Mesendoderm (in vitro differentiated cells): Measurements from ENCODE around the gene CLTB.

Experiments
- DNase-seq: peaks from one replicate; pipeline ENCODE4 v3.0.0; 2013
- H2AK5ac ChIP-seq: 2 replicates; pipeline ENCODE4 v1.6.1; 2013; ENCODE audit warnings: low read length, inconsistent platforms
- H2BK120ac ChIP-seq: 2 replicates; pipeline ENCODE4 v1.6.1; 2013; ENCODE audit warnings: low read depth, mild to moderate bottlenecking, low read length, moderate library complexity, mixed read lengths
- H2BK15ac ChIP-seq: replicated peaks from 2 replicates; pipeline ENCODE4 v1.6.1; 2013; ENCODE audit warnings: low read depth, mild to moderate bottlenecking, moderate library complexity
- H2BK5ac ChIP-seq: 2 replicates; pipeline ENCODE4 v1.6.1; 2013; ENCODE audit warnings: low read length, inconsistent platforms
- H3K18ac ChIP-seq: 2 replicates; pipeline ENCODE4 v1.6.1; 2013; ENCODE audit warnings: mild to moderate bottlenecking, low read length, mixed read lengths
- H3K23ac ChIP-seq: one replicate; pipeline ENCODE4 v1.6.1; 2013; ENCODE audit warnings: low read length
- H3K27ac ChIP-seq: 2 replicates; pipeline ENCODE4 v1.5.1; 2013; ENCODE audit warnings: low read depth, mild to moderate bottlenecking, inconsistent platforms, low read length, moderate library complexity
- H3K27me3 ChIP-seq: 2 replicates; pipeline ENCODE4 v1.6.1; 2013; ENCODE audit warnings: low read length, control low read depth, mild to moderate bottlenecking, inconsistent platforms; ENCODE audit not compliant: insufficient read depth, poor library complexity
- H3K36me3 ChIP-seq: 2 replicates; pipeline ENCODE4 v1.6.1; 2013; ENCODE audit warnings: low read length, inconsistent platforms; ENCODE audit not compliant: control insufficient read depth, insufficient read depth
- H3K4ac ChIP-seq: one replicate; pipeline ENCODE4 v1.6.1; 2013; ENCODE audit warnings: low read depth, mild to moderate bottlenecking, low read length, moderate library complexity
- H3K4me1 ChIP-seq: 2 replicates; pipeline ENCODE4 v1.6.1; 2013; ENCODE audit warnings: low read depth, low read length, inconsistent platforms; ENCODE audit not compliant: control insufficient read depth
- H3K4me2 ChIP-seq: 2 replicates; pipeline ENCODE4 v1.6.1; 2013; ENCODE audit warnings: low read length
- H3K4me3 ChIP-seq: 2 replicates; pipeline ENCODE4 v1.5.1; 2013; ENCODE audit warnings: mild to moderate bottlenecking, low read length
- H3K56ac ChIP-seq: one replicate; pipeline ENCODE4 v1.6.1; 2013; ENCODE audit warnings: low read length
- H3K79me1 ChIP-seq: 2 replicates; pipeline ENCODE4 v1.6.1; 2013; ENCODE audit warnings: low read length, inconsistent platforms
- H3K79me2 ChIP-seq: 2 replicates; pipeline ENCODE4 v1.6.1; 2013; ENCODE audit warnings: mild to moderate bottlenecking, low read length; ENCODE audit not compliant: control insufficient read depth, insufficient read depth
- H3K9ac ChIP-seq: 2 replicates; pipeline ENCODE4 v1.6.1; 2013; ENCODE audit warnings: low read length, inconsistent platforms
- H4K5ac ChIP-seq: one replicate; pipeline ENCODE4 v1.6.1; 2013; ENCODE audit warnings: low read length
- H4K8ac ChIP-seq: one replicate; pipeline ENCODE4 v1.6.1; 2013; ENCODE audit warnings: low read depth, mild to moderate bottlenecking, control low read depth, low read length, moderate library complexity
- WGBS: extraction: QIAGEN DNeasy Blood & Tissue Kit; methylation state at CpG from one replicate; pipeline ENCODE4 v1.1.7; 2013; ENCODE audit warnings: low lambda C conversion rate, missing lambda C conversion rate; ENCODE audit not compliant: insufficient coverage; ENCODE audit errors: extremely low coverage; 5-methylcytosine and 5-hydroxymethylcytosine counted together

CLTB gene

GRCh38 chr5:176425138-176425537, 8.8 kb upstream of the CLTB start:
- no peak overlapping the region for H4K5ac ChIP-seq
- no peak overlapping the region for H2BK5ac ChIP-seq
- H3K27ac ChIP-seq: no peak overlapping the region
- no peak overlapping the region for H3K4ac ChIP-seq
- WGBS: no CpG with 5 or more reads among the region's 1 CpG
- H2BK15ac ChIP-seq: no peak overlapping the region
- H3K36me3 ChIP-seq: no peaks in the 10 kb centered on the region
- H3K9ac ChIP-seq: no peak overlapping the region
- no peak overlapping the region for H2AK5ac ChIP-seq
- no peak overlapping the region for H2BK120ac ChIP-seq
- H3K4me3 ChIP-seq: no peak overlapping the region
- no peak overlapping the region for H3K18ac ChIP-seq
- H3K56ac ChIP-seq: no peak overlapping the region
- DNase-seq: no peak
- no peak overlapping the region for H4K8ac ChIP-seq
- H3K23ac ChIP-seq: no peak overlapping the region
- H3K4me2 ChIP-seq: no peak overlapping the region
- no peaks in the 10 kb centered on the region for H3K27me3 ChIP-seq
- H3K4me1 ChIP-seq: no peaks in the 10 kb centered on the region
- H3K79me2 ChIP-seq: no peaks in the 10 kb centered on the region
- H3K79me1 ChIP-seq: no peaks in the 10 kb centered on the region

GRCh38 chr5:176424181-176424580, 7.8 kb upstream of the CLTB start:
- no peak overlapping the region for H2BK120ac ChIP-seq
- no CpG with 5 or more reads among the region's 3 CpGs for WGBS
- H3K79me2 ChIP-seq: no peaks in the 10 kb centered on the region
- no peak overlapping the region for H3K4me2 ChIP-seq
- H3K18ac ChIP-seq: no peak overlapping the region
- H3K4ac ChIP-seq: no peak overlapping the region
- no peak overlapping the region for H3K23ac ChIP-seq
- H3K56ac ChIP-seq: no peak overlapping the region
- no peak overlapping the region for H2BK5ac ChIP-seq
- H3K79me1 ChIP-seq: no peaks in the 10 kb centered on the region
- no peak for DNase-seq
- H3K36me3 ChIP-seq: no peaks in the 10 kb centered on the region
- no peak overlapping the region for H3K4me3 ChIP-seq
- no peak overlapping the region for H2BK15ac ChIP-seq
- no peak overlapping the region for H2AK5ac ChIP-seq
- H3K9ac ChIP-seq: no peak overlapping the region
- H4K5ac ChIP-seq: no peak overlapping the region
- H3K27me3 ChIP-seq: no peaks in the 10 kb centered on the region
- no peak overlapping the region for H4K8ac ChIP-seq
- H3K4me1 ChIP-seq: no peaks in the 10 kb centered on the region
- H3K27ac ChIP-seq: no peak overlapping the region

- Histone ChIP-seq H3K4ac (no peak overlapping the region), H3K56ac (no peak overlapping the region), H2AK5ac (no peak overlapping the region), H2BK120ac (no peak overlapping the region), H3K79me1 (no peaks in the 10 kb centered on the region), H3K18ac (no peak overlapping the region), H4K8ac (no peak overlapping the region), H3K23ac (no peak overlapping the region), H3K79me2 (no peaks in the 10 kb centered on the region), H2BK15ac (no peak overlapping the region), H3K36me3 (no peaks in the 10 kb centered on the region), H3K27me3 (no peaks in the 10 kb centered on the region), H3K4me2 (no peak overlapping the region), H3K27ac (peak overlapping the region; percentile 60), H3K4me1 (no peaks in the 10 kb centered on the region), H3K9ac (no peak overlapping the region), H3K4me3 (no peak overlapping the region), H2BK5ac (no peak overlapping the region), H4K5ac (no peak overlapping the region)
- peak; percentile 59 for DNase-seq
- no CpG with 5 or more reads among the region's 2 CpGs for WGBS
These were observed 4.7 kb upstream of the CLTB start for GRCh38 chr5:176420972-176421544.

- Histone ChIP-seq H4K8ac (no peak overlapping the region), H2BK120ac (no peak overlapping the region), H3K4me2 (no peak overlapping the region), H3K9ac (no peak overlapping the region), H4K5ac (no peak overlapping the region), H3K18ac (no peak overlapping the region), H3K79me2 (no peaks in the 10 kb centered on the region), H3K27ac (no peak overlapping the region), H3K23ac (no peak overlapping the region), H3K4me3 (no peak overlapping the region), H3K79me1 (no peaks in the 10 kb centered on the region), H3K4ac (no peak overlapping the region), H3K4me1 (no peaks in the 10 kb centered on the region), H2BK5ac (no peak overlapping the region), H3K36me3 (no peaks in the 10 kb centered on the region), H3K56ac (no peak overlapping the region), H2BK15ac (no peak overlapping the region), H3K27me3 (no peaks in the 10 kb centered on the region), H2AK5ac (no peak overlapping the region)
- DNase-seq: no peak
- no CpG with 5 or more reads among the region's 5 CpGs for WGBS
These were observed 3.7 kb upstream of the CLTB start for GRCh38 chr5:176420086-176420485.

GRCh38 chr5:176418251-176418650, 1.9 kb upstream of the CLTB start:
- peak; percentile 77 for DNase-seq
- no peak overlapping the region for H2BK5ac ChIP-seq
- no CpG with 5 or more reads among the region's 9 CpGs for WGBS
- no peak overlapping the region for H4K5ac ChIP-seq
- H3K23ac ChIP-seq: no peak overlapping the region
- no peak overlapping the region for H3K4me2 ChIP-seq
- H3K9ac ChIP-seq: no peak overlapping the region
- no peak overlapping the region for H3K56ac ChIP-seq
- H2BK120ac ChIP-seq: no peak overlapping the region
- no peak overlapping the region for H4K8ac ChIP-seq
- no peak overlapping the region for H3K4ac ChIP-seq
- H3K4me3 ChIP-seq: no peak overlapping the region
- no peaks in the 10 kb centered on the region for H3K79me1 ChIP-seq
- H3K27me3 ChIP-seq: no peaks in the 10 kb centered on the region
- no peak overlapping the region for H3K18ac ChIP-seq
- H3K27ac ChIP-seq: no peak overlapping the region
- H2AK5ac ChIP-seq: no peak overlapping the region
- H3K36me3 ChIP-seq: no peaks in the 10 kb centered on the region
- no peak overlapping the region for H2BK15ac ChIP-seq
- no peaks in the 10 kb centered on the region for H3K79me2 ChIP-seq
- H3K4me1 ChIP-seq: no peaks in the 10 kb centered on the region

- no peaks in the 10 kb centered on the region for H3K79me2 ChIP-seq
- no peak overlapping the region for H3K23ac ChIP-seq
- H3K27me3 ChIP-seq: no peaks in the 10 kb centered on the region
- no peak overlapping the region for H3K4me2 ChIP-seq
- peak overlapping the region; percentile 1 for H3K9ac ChIP-seq
- H2AK5ac ChIP-seq: no peak overlapping the region
- no peak overlapping the region for H3K4me3 ChIP-seq
- no peaks in the 10 kb centered on the region for H3K36me3 ChIP-seq
- H4K8ac ChIP-seq: no peak overlapping the region
- no peak overlapping the region for H2BK15ac ChIP-seq
- no peaks in the 10 kb centered on the region for H3K4me1 ChIP-seq
- no peak overlapping the region for H2BK5ac ChIP-seq
- no peak overlapping the region for H3K4ac ChIP-seq
- H3K79me1 ChIP-seq: no peaks in the 10 kb centered on the region
- DNase-seq: no peak
- no peak overlapping the region for H3K18ac ChIP-seq
- no peak overlapping the region for H4K5ac ChIP-seq
- WGBS: no CpG with 5 or more reads among the region's 11 CpGs
- no peak overlapping the region for H2BK120ac ChIP-seq
- peak overlapping the region; percentile 39 for H3K56ac ChIP-seq
- H3K27ac ChIP-seq: no peak overlapping the region
These were observed 626 bp upstream of the CLTB start for GRCh38 chr5:176416965-176417364.
